Camera-type eye (tissue), 1 donor: Measurements from ENCODE around the gene DEGS1. TPM values are rescaled to one million over a fixed set of nuclear protein-coding genes. Genes with fewer than 3 reads are reported as not detected.

ENCODE experiments used
- total RNA-seq: library from RNA; depleted of rRNA; stranded (reverse); fragments of >200 nt; gene quantifications from one replicate; pipeline ENCODE4 v1.2.3, GENCODE V29; 2014

The DEGS1 gene
- 83.6 TPM for total RNA-seq

DNA sequence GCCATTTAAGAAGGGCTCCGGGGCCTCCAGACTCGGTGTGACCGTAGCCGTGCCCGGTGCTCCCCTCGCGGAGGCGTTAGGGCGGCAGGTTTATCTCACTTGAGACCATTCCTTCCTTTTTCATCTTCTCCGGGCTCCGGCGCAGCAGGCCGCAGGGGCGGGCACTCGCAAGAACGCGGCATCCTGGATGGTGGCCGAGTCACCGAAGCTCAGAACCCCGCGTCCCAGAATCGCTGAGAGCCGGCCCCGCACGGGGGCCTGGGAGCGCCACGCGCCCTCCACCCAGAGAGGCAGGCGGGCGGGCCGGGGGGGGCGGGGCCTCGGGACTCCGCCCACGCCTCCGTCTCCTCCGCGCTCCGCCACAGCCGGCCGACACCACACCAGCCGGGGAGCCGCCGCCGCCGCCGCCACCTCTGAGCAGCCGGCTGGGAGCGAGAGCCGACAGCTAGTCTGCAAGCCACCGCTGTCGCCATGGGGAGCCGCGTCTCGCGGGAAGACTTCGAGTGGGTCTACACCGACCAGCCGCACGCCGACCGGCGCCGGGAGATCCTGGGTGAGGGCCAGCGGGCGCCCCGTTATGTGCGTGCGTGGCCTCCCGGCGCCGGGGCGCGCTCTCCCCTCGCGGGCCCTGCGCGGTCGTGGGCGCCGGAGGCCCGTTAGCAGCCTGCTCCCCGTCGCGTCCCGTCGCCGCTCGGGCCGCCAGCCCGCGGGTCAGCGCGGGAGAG lies at the start of gene DEGS1:
TSS of gene DEGS1 (plus strand) at position 375 of the 725 bp plus-strand sequence. CDS start at position 472, 97 bp downstream.

Other genes starting within 250 kb of the DEGS1 start
- gene FBXO28, start 69.1 kb upstream of the DEGS1 start, total RNA-seq, result 48.5 TPM
- gene NVL, start 146.9 kb downstream of the DEGS1 start, total RNA-seq, result 68.4 TPM
- 24.2 TPM for gene CNIH4, start 173.6 kb downstream of the DEGS1 start, total RNA-seq